ENCODE results near the gene TNFRSF14.

Gene TNFRSF14

DNA sequence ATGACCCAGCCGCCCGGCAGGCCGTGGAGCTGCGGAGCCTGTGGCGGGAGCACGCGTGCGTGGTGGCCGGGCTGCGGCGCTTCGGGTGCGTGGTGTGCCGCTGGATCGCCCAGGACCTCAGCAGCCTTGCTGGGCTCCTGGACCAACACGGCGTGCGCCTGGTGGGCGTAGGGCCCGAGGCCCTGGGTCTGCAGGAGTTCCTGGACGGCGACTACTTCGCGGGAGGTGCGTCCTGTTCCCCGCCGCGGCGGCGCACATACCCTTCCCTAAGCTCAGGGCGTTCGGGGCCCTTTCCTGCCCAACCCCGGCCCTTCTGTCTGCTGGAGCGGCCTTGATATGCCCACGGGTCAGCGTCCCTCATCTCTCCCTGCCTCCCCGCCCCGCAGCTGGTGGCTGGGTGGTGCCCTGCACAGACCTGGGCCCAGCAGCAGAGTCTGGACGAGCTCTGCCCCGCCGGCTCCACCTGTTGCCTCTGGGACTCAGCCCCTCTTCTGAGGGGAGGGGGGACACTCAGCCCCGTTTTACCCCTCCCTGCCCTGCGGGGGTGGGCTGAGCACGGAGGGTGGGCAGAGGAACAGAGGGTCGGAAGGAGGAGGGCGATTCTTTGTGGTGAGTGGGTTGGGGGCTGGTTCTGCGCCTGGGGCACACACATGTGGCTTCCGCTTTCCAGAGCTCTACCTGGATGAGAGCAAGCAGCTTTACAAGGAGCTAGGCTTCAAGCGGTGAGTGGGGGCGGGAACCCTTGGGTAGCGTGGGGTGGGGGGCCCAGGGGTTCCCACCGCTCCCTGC is 31.1 kb downstream of the TNFRSF14 start:
- DNase-seq (ENCODE audit: low read depth, low spot score), result no peak

DNA sequence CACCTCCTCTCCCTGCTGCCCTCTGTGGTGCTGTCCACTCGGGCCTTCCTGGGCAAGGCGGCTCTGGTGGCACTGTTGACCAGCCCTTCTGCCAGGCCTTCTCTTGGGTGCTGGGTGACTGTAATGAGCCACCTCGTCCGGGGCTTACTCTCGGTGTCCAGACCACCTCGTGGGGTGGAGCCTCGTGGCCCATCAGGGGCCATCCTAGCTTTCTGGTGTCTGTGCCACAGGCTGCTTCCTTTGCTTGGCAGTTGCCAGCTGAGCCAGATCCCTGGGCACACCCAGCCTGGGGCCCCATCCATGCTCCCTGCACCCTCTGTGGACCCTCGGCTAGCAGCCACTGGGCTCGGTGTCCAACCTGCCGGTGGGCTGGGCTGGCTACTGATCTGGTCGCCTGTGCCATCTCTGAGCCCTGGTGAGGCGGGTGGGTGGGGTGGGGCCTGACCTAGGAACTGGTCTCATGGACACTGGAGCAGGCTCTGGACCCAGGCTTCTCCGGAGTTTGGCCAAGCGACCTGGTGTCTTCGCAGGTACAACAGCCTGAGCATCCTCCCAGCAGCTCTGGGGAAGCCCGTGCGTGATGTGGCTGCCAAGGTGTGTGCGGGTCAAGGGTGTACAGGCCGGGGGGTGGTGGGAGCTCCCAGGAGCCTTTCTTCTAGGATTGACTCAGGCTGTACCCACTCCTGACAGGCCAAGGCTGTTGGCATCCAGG is 31.8 kb downstream of the TNFRSF14 start:
- no peak for DNase-seq (ENCODE audit: low read depth, low spot score)

DNA sequence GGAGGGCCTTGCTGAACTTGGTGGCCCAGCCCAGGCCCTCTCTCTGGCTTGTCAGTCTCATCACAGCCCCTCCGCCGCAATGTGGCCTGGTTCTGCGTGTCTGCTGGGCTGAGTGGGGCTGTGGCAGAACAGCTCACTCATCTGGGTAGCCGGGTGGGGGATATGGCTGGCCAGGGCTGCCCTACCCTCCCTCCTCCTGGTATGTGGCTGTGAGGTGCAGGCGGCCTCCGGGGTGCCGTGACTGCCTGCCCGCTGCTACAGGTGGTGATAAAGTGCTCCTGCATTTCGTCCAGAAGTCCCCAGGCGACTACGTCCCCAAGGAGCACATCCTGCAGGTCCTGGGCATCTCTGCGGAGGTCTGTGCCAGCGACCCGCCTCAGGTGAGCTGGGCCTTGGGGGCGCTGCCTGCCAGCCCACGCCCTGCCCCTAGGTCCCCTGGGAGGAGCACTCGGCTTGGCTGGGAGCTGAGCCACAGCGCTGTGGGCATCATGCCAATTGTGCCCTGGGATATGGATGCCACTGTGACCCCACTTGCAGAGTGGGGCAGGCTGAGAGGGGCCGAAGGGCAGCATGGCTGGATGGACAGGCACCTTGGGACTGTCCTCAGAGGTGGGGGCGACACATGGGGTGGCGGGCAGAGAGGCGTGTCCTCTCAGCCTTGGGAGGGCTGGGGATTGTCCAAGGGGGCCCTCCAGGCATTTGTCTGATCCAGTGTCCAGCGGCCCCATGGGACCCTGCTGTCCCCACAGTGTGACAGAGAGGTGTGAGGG is 32.7 kb downstream of the TNFRSF14 start:
- no peak for DNase-seq (ENCODE audit: low read depth, low spot score)

DNA sequence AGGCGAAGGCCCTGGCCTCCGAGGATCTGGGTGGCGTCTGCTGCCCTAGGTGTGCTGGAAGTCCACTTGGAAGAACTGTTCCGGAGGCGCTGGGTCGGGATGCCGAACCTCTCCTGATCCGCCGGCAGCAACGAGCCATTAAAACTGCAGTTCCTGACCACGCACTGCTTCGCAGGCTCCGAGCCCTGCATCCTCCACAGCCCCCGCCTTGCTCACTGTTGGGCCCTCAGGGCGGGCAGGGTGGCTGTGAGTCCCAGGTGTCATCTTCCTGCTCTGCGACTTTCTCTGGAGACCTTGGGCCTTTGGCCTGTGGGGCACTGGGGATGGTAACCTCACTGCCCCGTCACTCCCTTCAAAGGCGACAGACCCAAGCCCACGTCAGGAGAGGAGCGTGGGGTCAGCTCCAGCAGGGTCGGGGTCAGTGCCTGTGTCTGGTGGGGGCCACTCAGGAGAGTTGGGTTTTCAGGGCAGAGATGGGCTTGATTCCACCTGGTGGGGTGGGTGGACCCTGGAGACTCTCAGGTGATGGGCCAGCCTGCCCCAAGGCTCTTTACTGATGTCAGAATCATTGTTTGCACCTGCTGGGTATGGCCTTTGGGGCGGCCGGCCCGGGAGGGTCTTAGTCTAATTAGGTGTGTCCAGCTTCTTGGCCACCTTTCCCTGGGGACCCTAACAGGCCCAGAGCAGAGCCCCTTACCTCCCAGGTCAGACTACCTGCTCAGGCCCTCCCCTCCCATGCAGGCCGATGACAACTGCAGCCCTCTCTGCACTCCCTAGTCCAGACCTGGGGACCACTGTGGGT is 33.5 kb downstream of the TNFRSF14 start:
- no peak for DNase-seq (ENCODE audit: low read depth, low spot score)

DNA sequence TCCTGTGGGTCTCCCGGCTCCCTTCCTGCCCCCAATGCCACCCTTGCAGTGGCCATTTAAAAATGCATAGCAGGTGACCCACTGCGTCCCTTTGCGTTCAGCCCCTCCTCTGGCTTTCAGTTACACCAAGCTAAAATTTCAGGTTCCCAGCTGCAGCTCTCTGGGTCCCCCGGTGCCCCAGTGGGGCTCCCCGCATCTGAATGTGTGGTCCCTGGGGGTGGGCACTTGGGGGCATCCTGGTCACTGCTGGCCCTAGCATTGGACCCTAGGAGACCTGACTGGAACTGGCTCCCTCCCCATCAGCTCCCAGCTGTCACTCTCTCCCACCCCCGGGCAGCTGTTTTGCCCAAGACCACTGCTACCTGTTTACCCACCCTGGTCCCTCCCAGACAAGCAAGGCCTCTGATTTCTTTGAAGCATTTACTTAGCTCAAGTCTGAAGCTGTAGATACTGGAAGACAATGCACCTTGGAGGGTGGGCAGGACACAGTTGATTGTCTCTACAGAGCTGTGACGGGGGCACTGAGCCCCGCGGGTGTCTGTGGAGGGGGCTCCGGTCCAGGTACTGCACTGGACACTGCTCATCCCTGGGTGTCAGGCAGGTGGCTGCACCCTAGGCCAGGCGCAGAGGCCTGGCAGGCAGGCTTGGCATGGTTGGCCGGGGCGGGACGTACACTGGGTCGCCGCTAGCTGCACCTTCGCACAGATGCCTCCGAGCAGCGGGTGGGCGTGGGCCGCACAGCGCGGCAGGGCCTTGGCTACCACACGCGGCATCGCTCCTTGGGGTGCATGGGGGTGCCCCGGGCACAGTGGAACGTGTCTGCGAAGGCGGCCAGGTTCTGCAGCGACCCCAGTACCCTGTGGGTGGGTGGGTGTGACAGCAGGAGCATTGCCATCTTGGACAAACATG is 34.3 kb downstream of the TNFRSF14 start:
- no peak for DNase-seq (ENCODE audit: low read depth, low spot score)

DNA sequence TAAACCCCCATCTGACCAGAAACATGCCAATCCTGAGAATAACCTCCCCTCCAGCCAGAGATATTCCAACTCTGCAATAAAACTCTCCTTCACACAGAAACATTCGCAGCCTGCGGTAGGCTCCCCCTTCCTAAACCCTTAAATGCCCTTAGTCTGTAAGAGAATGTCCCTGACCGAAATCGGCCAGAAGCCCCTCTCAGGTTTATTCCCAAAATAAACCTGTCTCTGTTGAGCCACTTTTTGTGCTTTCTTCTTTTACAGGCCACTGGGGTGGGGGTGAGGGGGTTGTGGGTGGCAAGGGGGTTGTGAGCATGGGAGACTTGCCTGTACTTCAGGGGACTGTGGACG is 35.0 kb downstream of the TNFRSF14 start:
- DNase-seq (ENCODE audit: low read depth, low spot score), result no peak

DNA sequence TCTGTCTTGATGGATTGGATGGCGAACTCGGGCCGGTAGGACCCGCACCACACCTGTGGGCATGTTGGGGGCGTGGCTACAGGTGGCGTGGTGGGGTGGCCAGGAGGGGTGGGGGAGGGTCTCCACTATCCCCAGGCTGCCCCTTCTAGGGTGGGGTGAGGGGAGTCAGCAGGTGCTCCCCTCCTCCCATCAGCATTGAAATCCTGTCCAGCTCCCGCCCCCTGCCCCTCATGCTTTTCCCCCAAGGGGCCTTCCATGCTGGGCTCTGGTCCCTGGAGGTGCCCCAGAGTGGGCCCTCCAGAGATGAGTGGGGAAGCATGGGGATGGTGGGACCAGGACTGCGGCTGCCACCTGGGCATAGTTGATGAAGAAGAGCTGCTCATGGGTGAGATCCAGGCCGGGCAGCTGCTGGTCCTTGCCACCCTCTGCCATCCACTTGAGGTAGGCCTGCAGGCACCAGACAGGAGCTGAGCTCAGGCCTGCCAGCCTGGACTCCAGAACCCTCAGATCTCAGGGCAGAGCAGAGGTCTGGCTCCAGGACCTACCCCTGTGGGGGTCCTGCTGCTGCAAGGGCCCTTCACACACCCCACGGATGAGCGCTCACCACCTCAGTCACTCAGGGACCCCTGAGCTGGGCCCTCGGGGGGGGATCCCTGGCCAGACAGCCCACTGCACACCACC is 35.5 kb downstream of the TNFRSF14 start:
- DNase-seq (ENCODE audit: low read depth, low spot score), result no peak

DNA sequence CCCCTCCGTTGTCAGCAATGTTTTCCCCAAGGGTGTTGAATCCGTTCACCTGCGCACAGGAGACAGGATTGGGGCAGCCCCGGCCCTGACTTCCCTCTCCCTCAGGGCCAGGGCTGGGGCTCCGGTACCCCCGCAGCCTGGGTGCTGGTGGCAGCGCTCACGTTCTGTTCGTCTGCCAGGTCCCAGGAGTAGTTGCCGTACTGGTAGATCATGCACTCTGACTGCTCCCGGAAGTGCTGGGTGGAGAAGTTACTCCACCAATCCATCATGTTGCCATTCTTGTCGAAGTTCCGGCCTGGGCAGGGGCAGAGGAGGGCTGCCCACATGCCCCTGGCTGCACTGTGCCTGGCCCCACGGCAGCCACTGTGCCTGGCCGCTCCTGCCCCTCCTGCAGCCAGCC is 36.5 kb downstream of the TNFRSF14 start:
- no peak for DNase-seq (ENCODE audit: low read depth, low spot score)

DNA sequence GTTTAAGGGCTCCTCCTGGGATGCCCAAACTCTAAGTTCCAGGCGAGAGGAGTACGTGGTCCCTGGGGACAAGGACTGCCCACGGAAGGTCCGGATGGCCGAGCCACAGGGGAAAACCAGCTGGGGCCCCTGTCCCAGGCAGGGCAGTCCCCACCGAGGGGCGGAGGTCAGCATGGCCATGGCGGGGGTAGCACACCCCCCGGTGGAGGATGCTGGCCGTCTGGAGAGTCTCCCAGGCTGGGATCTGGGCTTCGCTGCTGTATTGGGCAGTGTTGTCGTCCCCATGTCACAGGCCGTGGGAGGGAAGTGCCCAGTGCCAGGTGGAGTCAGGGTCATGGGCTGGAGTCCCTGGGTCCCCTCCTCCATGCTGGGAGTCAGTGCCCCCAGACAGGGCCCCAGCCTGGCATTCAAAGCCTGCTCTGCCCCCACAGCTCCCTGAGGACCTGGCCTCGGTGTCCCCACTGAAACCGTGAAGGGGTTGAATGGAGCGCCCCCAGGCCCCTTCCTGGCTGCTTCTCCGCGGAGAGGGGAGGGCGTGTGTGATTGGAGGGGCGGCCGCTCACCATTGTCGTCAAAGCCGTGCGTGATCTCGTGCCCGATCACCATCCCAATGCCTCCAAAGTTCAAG is 37.2 kb downstream of the TNFRSF14 start:
- DNase-seq (ENCODE audit: low read depth, low spot score), result no peak

DNA sequence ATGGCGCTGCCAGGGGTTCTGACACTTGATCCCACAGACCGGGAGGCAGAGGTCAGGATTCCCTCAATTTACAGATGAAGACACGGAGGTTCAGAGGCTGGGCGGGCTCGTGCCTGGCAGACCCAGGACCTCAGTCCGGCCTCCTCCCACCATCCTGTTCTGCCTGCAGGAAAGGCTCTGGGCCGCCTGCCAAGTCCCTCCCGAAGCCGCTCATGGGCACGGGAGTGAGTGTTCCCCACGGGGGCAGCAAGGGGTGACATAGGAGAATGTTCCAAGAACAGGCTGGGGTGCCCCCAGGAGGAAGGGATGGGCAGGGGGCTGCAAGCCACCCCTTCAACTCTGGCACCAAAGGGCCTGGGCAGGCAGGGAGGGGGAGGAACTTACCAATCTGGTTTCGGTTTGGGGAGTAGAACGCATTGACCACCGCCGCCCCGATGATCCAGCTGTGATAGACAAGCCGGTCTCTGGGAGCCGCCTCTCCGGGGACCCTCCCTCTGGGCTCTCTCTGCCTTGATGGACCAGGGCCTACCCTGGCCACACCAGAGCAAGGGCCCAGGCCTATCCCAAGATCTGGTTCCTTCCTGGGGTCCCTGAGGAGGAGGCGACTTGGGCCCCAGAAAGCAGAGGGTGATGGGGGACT is 38.0 kb downstream of the TNFRSF14 start:
- no peak for DNase-seq (ENCODE audit: low read depth, low spot score)

DNA sequence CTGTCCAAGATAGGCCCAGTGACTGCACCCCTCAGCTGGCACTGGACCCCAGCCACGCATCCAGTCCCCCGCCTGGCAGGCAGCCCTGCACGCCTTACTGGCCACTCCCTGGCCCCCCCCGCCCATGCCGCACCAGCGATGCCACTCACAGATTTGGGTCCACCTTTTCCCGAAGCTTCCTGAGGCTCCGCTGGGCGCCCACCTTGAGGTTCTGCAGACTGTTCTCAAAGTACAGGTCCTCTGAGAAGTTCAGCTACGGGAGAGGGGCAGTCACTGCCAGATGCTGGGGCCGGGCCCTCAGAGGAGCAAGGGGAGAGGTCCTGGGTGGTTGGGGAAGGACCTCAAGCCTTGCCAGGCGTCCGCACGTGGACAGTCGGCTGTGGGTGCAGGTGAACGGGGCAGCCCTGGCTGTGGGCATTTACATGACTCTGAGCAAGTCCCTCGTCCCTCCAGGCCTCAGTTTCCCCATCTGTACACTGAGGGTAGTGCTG is 38.5 kb downstream of the TNFRSF14 start:
- no peak for DNase-seq (ENCODE audit: low read depth, low spot score)

DNA sequence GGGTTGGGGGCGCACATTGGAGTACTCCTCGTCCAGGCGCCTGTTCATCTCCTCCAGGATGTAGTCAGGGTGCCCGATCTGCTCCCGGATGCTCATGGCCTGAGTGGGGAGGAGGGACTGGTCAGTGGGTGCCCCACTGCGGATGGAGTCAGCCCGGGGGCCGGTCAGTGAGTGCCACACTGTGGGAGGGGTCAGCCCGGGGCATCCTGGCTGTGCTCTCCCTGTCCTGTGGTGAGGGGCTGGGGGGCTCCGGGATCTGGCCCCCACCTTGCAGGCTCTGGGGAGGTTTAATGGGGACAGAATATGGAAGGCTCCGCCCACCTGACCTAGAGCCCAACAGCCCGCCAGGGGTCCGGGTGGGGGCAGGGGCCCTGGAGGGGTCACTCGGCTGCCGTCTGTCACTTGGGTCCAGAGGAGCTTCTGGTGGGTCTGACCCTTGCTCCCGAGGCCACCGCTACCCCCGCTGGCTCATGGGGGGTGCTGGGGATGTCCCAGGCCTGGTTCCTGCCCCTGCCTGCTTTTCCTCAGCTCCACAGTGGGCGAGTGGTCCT is 39.2 kb downstream of the TNFRSF14 start:
- no peak for DNase-seq (ENCODE audit: low read depth, low spot score)

DNA sequence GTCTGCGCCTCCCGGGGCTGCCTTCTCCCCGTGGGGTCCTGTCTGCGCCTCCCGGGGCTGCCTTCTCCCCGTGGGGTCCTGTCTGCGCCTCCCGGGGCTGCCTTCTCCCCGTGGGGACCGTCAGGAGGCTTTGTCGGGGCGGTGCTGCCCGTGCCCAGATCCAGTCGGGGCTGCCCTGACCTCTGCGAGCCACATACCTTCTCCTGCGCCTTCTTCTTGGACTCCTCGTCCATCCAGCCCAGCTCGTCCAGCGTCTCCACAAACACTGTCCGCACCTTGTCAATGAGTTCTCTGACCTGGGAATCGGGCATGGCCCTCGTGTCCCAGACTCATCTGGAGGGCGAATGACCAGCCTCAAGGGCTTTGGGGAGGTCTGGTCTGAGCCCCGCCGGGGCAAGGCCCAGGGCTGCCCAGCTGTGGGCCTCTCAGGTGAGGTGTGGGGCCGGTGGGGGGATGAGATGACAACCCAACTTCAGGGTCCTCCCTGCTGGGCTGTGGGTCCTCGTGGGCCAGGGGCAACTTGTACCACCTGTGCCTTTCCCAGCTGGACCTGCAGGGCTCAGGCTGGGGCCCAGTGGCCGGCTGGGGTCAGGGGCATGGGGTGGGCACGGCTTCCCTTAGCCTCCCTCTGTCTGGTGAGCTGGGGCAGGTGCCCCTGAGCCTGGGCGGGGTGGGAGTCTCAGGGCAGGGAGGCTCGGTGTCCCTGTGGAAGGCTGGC is 39.8 kb downstream of the TNFRSF14 start:
- DNase-seq (ENCODE audit: low read depth, low spot score), result no peak

DNA sequence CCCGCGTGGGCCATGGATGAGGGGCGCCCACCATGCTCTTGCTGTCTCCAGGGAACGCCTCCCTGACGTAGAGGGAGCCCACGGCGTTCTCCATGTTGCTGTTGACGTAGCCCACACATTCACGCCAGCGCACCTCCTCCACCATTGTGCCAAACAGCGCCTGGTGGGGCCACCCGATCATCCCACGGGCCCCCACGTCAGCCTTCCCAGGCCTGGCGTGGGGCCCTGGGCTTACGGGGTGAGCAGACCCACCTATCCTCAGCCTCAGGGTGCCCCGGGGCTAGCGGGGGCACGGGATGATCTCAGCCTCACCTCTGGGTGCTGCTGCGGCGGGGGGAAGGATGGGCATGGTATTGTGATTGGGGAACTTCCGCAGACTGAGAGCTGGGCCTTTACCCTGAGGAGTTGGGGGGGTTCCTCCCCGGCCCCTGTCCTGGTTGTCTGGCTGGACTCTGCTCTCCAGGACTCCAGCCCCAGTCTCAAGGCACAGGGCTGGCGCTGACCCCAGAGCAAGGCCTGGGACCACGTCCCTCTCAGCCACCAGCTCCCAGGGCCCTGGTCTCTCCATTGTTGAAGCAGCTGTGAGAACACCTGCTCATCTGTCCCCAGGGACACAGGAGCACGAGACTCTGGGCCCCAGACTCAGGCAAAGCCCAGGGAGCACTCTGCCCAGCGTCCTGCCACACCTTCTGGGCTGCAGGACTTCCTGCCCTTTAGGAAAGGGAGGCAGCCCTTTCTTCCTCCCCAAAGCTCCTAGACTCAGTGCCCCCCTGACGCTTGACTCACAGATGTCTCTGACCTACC is 40.6 kb downstream of the TNFRSF14 start:
- DNase-seq (ENCODE audit: low read depth, low spot score), result no peak

DNA sequence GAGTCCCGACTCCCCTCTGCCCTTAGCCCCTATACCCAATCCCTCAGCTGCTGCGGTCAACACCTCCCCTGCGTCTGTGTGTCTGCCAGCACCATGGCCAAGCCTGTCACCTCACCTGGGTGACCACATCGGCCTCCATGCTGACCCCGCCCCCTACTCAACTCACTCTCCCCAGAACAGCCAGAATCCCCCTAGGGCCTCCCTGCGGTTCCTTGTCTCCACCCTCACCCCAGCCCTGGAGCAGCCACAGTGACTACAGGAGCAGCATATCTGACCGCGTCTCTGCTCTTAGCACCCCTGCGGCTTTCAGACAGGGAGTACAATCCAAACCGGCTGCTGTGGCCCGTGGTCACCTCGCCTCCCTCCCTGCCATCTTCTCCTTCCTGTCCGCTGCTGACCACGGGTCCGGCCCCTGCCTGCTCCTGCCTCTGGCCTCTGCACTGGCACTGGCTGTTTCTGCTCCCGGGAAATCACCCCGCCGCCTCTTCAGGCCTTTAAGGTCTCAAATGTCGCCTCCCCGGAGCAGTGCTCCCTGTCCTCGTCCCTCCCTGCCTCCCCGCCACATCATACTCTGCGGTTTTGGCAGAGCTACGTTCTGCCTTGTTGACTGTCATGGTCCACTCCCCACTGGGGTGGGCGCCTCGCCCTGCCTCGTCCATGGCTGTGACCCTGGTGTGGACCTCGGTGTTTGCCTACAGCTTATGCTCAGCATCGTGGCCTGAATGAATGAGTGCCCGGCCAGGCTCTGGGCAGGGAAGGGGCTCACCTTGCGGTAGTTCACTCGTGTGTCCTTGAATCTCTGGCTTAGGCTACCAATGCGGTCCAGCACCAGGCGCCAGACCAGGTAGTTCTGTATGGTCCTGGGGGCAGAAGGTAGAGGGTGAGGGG is 41.5 kb downstream of the TNFRSF14 start:
- DNase-seq (ENCODE audit: low read depth, low spot score), result no peak

DNA sequence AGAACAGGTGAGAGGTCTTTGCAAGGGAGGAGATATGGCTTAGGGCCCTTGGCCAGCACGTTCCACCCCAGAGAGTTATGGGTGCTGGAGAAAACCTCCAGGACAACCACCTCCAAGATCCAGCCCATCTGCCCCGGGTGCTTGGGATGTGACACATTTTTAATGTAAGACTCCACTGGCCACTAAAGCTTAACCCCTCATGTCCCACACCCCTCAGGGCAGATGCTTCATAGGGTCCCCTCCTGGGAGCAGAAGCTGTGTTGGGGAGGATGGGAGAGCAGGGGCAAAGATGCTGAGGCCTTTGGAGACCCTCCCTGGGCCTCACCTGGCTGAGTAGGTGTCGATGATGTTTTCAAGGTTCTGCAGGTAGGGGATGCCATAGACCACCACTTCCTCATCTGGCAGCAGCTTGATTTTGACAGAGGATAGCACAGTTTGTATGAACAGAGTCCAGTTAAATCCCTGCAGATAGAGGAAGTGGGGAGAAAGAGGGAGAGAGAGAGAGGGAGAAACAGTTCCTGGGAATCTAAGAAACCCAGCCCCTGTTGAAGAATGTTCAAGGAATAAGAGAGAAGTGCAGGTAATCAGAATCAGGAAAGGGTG is 42.3 kb downstream of the TNFRSF14 start:
- DNase-seq (ENCODE audit: low read depth, low spot score), result no peak
